H9 (cell line): Measurements from ENCODE around the gene NMRAL1. TPM values are rescaled to one million over a fixed set of nuclear protein-coding genes. Genes with fewer than 3 reads are reported as not detected.

ENCODE experiments used
- DNase-seq: peaks from one replicate; pipeline ENCODE4 v3.0.0-alpha.2; 2017
- H2AFZ ChIP-seq: one replicate; pipeline ENCODE4 v1.6.1; 2013; ENCODE audit warnings: mild to moderate bottlenecking, low read length, control low read depth, moderate library complexity
- H2AK5ac ChIP-seq: 2 replicates; pipeline ENCODE4 v1.6.1; 2013; ENCODE audit warnings: low read length, control low read depth, mixed read lengths; ENCODE audit not compliant: insufficient read length
- H2BK120ac ChIP-seq: one replicate; pipeline ENCODE4 v1.6.1; 2013; ENCODE audit warnings: low read depth, mild to moderate bottlenecking, low read length, control low read depth, inconsistent platforms; ENCODE audit not compliant: poor library complexity, severe bottlenecking
- H2BK12ac ChIP-seq: 2 replicates; pipeline ENCODE4 v1.6.1; 2013; ENCODE audit warnings: low read length, control low read depth, mixed read lengths, low read depth; ENCODE audit not compliant: insufficient read length
- H2BK15ac ChIP-seq: 2 replicates; pipeline ENCODE4 v1.6.1; 2013; ENCODE audit warnings: low read depth, low read length, control low read depth
- H2BK20ac ChIP-seq: one replicate; pipeline ENCODE4 v1.6.1; 2013; ENCODE audit warnings: low read depth, mild to moderate bottlenecking, low read length, control low read depth, inconsistent platforms; ENCODE audit not compliant: poor library complexity, severe bottlenecking
- H2BK5ac ChIP-seq: 2 replicates; pipeline ENCODE4 v1.6.1; 2013; ENCODE audit warnings: low read length, control low read depth, mixed read lengths; ENCODE audit not compliant: insufficient read length
- H3K14ac ChIP-seq: 2 replicates; pipeline ENCODE4 v1.6.1; 2013; ENCODE audit warnings: low read length, control low read depth; ENCODE audit not compliant: insufficient read depth
- H3K18ac ChIP-seq: 2 replicates; pipeline ENCODE4 v1.6.1; 2013; ENCODE audit warnings: low read depth, mild to moderate bottlenecking, mixed read lengths, low read length, control low read depth; ENCODE audit not compliant: insufficient read length
- H3K23ac ChIP-seq: 2 replicates; pipeline ENCODE4 v1.6.1; 2013; ENCODE audit warnings: low read length, control low read depth, mixed read lengths, low read depth; ENCODE audit not compliant: insufficient read length
- H3K23me2 ChIP-seq: 2 replicates; pipeline ENCODE4 v1.6.1; 2013; ENCODE audit warnings: low read depth, mild to moderate bottlenecking, mixed read lengths, low read length, control low read depth; ENCODE audit not compliant: insufficient read length, poor library complexity, severe bottlenecking
- H3K27ac ChIP-seq: 2 replicates; pipeline ENCODE4 v1.5.1; 2013; ENCODE audit warnings: low read length, control low read depth, mixed read lengths, low read depth; ENCODE audit not compliant: insufficient read length
- H3K27me3 ChIP-seq: 2 replicates; pipeline ENCODE4 v1.6.1; 2013; ENCODE audit warnings: low read length, control low read depth, inconsistent platforms; ENCODE audit not compliant: insufficient read depth
- H3K4ac ChIP-seq: 2 replicates; pipeline ENCODE4 v1.6.1; 2013; ENCODE audit warnings: low read depth, mild to moderate bottlenecking, control low read depth, inconsistent platforms, low read length, moderate library complexity
- H3K4me1 ChIP-seq: 2 replicates; pipeline ENCODE4 v1.6.1; 2013; ENCODE audit warnings: low read length, control low read depth, inconsistent platforms; ENCODE audit not compliant: insufficient read depth
- H3K4me2 ChIP-seq: 2 replicates; pipeline ENCODE4 v1.6.1; 2013; ENCODE audit warnings: low read length, control low read depth, mixed read lengths; ENCODE audit not compliant: insufficient read length, insufficient read depth
- H3K56ac ChIP-seq: 2 replicates; pipeline ENCODE4 v1.6.1; 2013; ENCODE audit warnings: low read depth, mild to moderate bottlenecking, mixed read lengths, low read length, control low read depth; ENCODE audit not compliant: insufficient read length
- H3K79me1 ChIP-seq: 2 replicates; pipeline ENCODE4 v1.6.1; 2013; ENCODE audit warnings: low read depth, mild to moderate bottlenecking, moderate library complexity, low read length, control low read depth, inconsistent platforms; ENCODE audit not compliant: insufficient read depth, poor library complexity, severe bottlenecking
- H3K79me2 ChIP-seq: 2 replicates; pipeline ENCODE4 v1.6.1; 2013; ENCODE audit warnings: low read length, control low read depth, inconsistent platforms; ENCODE audit not compliant: insufficient read depth
- H3K9ac ChIP-seq: 2 replicates; pipeline ENCODE4 v1.6.1; 2013; ENCODE audit warnings: low read length, control low read depth, mixed read lengths; ENCODE audit not compliant: insufficient read length; ENCODE audit errors: extremely low read depth
- H3K9me3 ChIP-seq: one replicate; pipeline ENCODE4 v1.6.1; 2013; ENCODE audit warnings: low read depth, low read length, inconsistent platforms; ENCODE audit not compliant: control insufficient read depth
- H3T11ph ChIP-seq: one replicate; pipeline ENCODE4 v1.6.1; 2013; ENCODE audit warnings: mild to moderate bottlenecking, low read length, control low read depth, inconsistent platforms
- H4K20me1 ChIP-seq: one replicate; pipeline ENCODE4 v1.6.1; 2013; ENCODE audit not compliant: control insufficient read depth, insufficient read length, insufficient read depth
- H4K5ac ChIP-seq: 2 replicates; pipeline ENCODE4 v1.6.1; 2013; ENCODE audit warnings: low read depth, mild to moderate bottlenecking, mixed read lengths, low read length, control low read depth; ENCODE audit not compliant: insufficient read length
- H4K8ac ChIP-seq: replicated peaks from 2 replicates; pipeline ENCODE4 v1.6.1; 2013; ENCODE audit warnings: low read length, control low read depth, mixed read lengths, low read depth; ENCODE audit not compliant: insufficient read length
- H4K91ac ChIP-seq: 2 replicates; pipeline ENCODE4 v1.6.1; 2013; ENCODE audit warnings: low read depth, mild to moderate bottlenecking, moderate library complexity, mixed read lengths, low read length, control low read depth; ENCODE audit not compliant: insufficient read length
- H3K27ac Mint-ChIP-seq, 3 experiments: 2 replicates in 2 of 3; 3 replicates in 1 of 3; pipeline ENCODE4 v1.8.0; 2020 to 2021; ENCODE audit warnings: mixed read lengths in 3 of 3, mild to moderate bottlenecking in 1 of 3, moderate library complexity in 1 of 3
- H3K27me3 Mint-ChIP-seq: 2 replicates; pipeline ENCODE4 v1.8.0; 2021; ENCODE audit warnings: low read depth, mild to moderate bottlenecking, moderate library complexity, mixed read lengths
- H3K36me3 Mint-ChIP-seq, 3 experiments: 2 replicates in 2 of 3; 3 replicates in 1 of 3; pipeline ENCODE4 v1.8.0; 2020 to 2021; ENCODE audit warnings: low read depth in 3 of 3, mixed read lengths in 3 of 3; ENCODE audit not compliant: insufficient read depth in 1 of 3
- H3K4me1 Mint-ChIP-seq, 2 experiments: 2 replicates each; pipeline ENCODE4 v1.8.0; 2020; ENCODE audit warnings: mixed read lengths in 2 of 2
- H3K4me3 Mint-ChIP-seq, 2 experiments: 2 replicates in 1 of 2; 3 replicates in 1 of 2; pipeline ENCODE4 v1.8.0; 2020 to 2021; ENCODE audit warnings: mild to moderate bottlenecking in 2 of 2, mixed read lengths in 2 of 2, moderate library complexity in 1 of 2
- H3K9me3 Mint-ChIP-seq, 2 experiments: 2 replicates in 1 of 2; 3 replicates in 1 of 2; pipeline ENCODE4 v1.8.0; 2020; ENCODE audit warnings: mild to moderate bottlenecking in 2 of 2, mixed read lengths in 2 of 2, moderate library complexity in 1 of 2
- CTCF ChIP-seq: fragments of 200-600 bp; sonication (generic); conservative IDR thresholded peaks from 3 replicates; pipeline ENCODE4 v1.8.0; 2021; ENCODE audit warnings: antibody characterized with exemption, mild to moderate bottlenecking
- WGBS: extraction: QIAGEN DNeasy Blood & Tissue Kit; methylation state at CpG from one replicate; pipeline ENCODE4 v1.1.7; 2013; ENCODE audit warnings: missing lambda C conversion rate, low lambda C conversion rate, mixed read lengths; ENCODE audit not compliant: insufficient read length; ENCODE audit errors: extremely low coverage; 5-methylcytosine and 5-hydroxymethylcytosine counted together
- total RNA-seq: library from RNA; stranded (reverse); gene quantifications from 2 replicates; pipeline ENCODE4 v1.2.1, GENCODE V29; 2021

Gene NMRAL1
- total RNA-seq, 1 experiment from 2014 or later, result 78.9 TPM

- Mint-ChIP-seq H3K27me3 (no peaks in the 10 kb centered on the region), H3K4me3 (no peak overlapping the region), H3K27ac (peak overlapping the region in 1 of 3 experiments; percentile 42; a peak in 1 of 7 replicates), H3K4me1 (peaks cover 10 to 14% of the 10 kb centered on the region in 2 experiments), H3K9me3 (no peaks in the 10 kb centered on the region), H3K36me3 (peaks cover 26 to 53% (median 41%) of the 10 kb centered on the region in 3 experiments; a peak in 6 of 7 replicates)
- Histone ChIP-seq H2BK15ac (no peak overlapping the region), H2BK120ac (no peak overlapping the region), H3K79me2 (peaks cover 12% of the 10 kb centered on the region; the same call in 1 of the 2 replicates), H4K8ac (no peak overlapping the region), H3K4me1 (no peaks in the 10 kb centered on the region), H3K27me3 (no peaks in the 10 kb centered on the region), H4K5ac (no peak overlapping the region), H3K23ac (no peak overlapping the region), H3K79me1 (no peaks in the 10 kb centered on the region), H4K91ac (no peak overlapping the region), H3K14ac (no peak overlapping the region), H2BK5ac (no peak overlapping the region), H3T11ph (no peak overlapping the region), H2BK12ac (no peak overlapping the region), H3K9me3 (no peaks in the 10 kb centered on the region), H3K18ac (no peak overlapping the region), H2BK20ac (no peak overlapping the region), H3K27ac (no peak overlapping the region), H3K4me2 (no peak overlapping the region), H2AK5ac (no peak overlapping the region), H3K4ac (no peak overlapping the region), H3K23me2 (peaks cover 5% of the 10 kb centered on the region), H3K9ac (no peak overlapping the region), H2AFZ (no peak overlapping the region), H3K56ac (no peak overlapping the region), H4K20me1 (no peaks in the 10 kb centered on the region)
- DNase-seq, result no peak
- WGBS, result no CpG with 5 or more reads among the region's 9 CpGs
- TF ChIP-seq CTCF, result no peak
These were observed 43.4 kb downstream of the NMRAL1 start for GRCh38 chr16:4431023-4431422.
